HepG2 (cell line): ENCODE measurements around the gene LDLR. TPM values are rescaled to one million over a fixed set of nuclear protein-coding genes. Genes with fewer than 3 reads are reported as not detected.

Experiments used
- AKAP8 ChIP-seq: sonication (generic); formaldehyde crosslinking; IDR thresholded peaks from 2 replicates; pipeline ENCODE4 v1.5.1; 2020; ENCODE audit warnings: mild to moderate bottlenecking, missing genetic modification reagents
- BRCA1 ChIP-seq: sonication (generic); formaldehyde crosslinking; IDR thresholded peaks from 2 replicates; pipeline ENCODE4 v1.4.0; 2020; ENCODE audit warnings: missing genetic modification reagents
- CREM ChIP-seq, 2 experiments: sonication (generic) in 1 of 2; formaldehyde crosslinking in 1 of 2; IDR thresholded peaks; 2 replicates each; pipeline versions ENCODE4 v1.4.0 to v1.6.1; 2016 to 2020; ENCODE audit warnings: antibody characterized with exemption in 1 of 2, mild to moderate bottlenecking in 1 of 2, missing genetic modification reagents in 1 of 2
- ELF3 ChIP-seq: IDR thresholded peaks from 2 replicates; pipeline ENCODE4 v1.6.1; 2016; ENCODE audit warnings: missing genetic modification reagents, missing compliant biosample characterization
- FOXK1 ChIP-seq: sonication (generic); formaldehyde crosslinking; IDR thresholded peaks from 2 replicates; pipeline ENCODE4 v1.4.0; 2020; ENCODE audit warnings: low read depth, missing genetic modification reagents, borderline replicate concordance
- GATAD2A ChIP-seq: IDR thresholded peaks from 2 replicates; pipeline ENCODE4 v1.6.1; 2016
- GLI4 ChIP-seq: sonication (generic); formaldehyde crosslinking; IDR thresholded peaks from 2 replicates; pipeline ENCODE4 v1.5.1; 2020; ENCODE audit warnings: missing genetic modification reagents, mild to moderate bottlenecking, moderate library complexity, borderline replicate concordance
- PAWR ChIP-seq: sonication (generic); formaldehyde crosslinking; IDR thresholded peaks from 2 replicates; pipeline ENCODE4 v1.4.0; 2020; ENCODE audit warnings: missing genetic modification reagents, mild to moderate bottlenecking, borderline replicate concordance
- RARA ChIP-seq: IDR thresholded peaks from 2 replicates; pipeline ENCODE4 v1.6.1; 2016; ENCODE audit warnings: missing genetic modification reagents, missing compliant biosample characterization
- RBFOX2 ChIP-seq: fragments of 200-400 bp; formaldehyde crosslinking; IDR thresholded peaks from 2 replicates; pipeline ENCODE4 v1.6.1; 2017; ENCODE audit warnings: low read depth, mild to moderate bottlenecking, low read length
- SPEN ChIP-seq: sonication (generic); formaldehyde crosslinking; IDR thresholded peaks from 2 replicates; pipeline ENCODE4 v1.5.1; 2020; ENCODE audit warnings: low read depth, mild to moderate bottlenecking, missing genetic modification reagents
- TRIM24 ChIP-seq: sonication (generic); formaldehyde crosslinking; IDR thresholded peaks from 2 replicates; pipeline ENCODE4 v1.8.0; 2022; ENCODE audit warnings: mild to moderate bottlenecking, missing genetic modification reagents
- ZBTB38 ChIP-seq: sonication (generic); formaldehyde crosslinking; IDR thresholded peaks from 2 replicates; pipeline ENCODE4 v1.5.1; 2020; ENCODE audit warnings: mild to moderate bottlenecking, missing genetic modification reagents
- ZC3H4 ChIP-seq: sonication (generic); formaldehyde crosslinking; IDR thresholded peaks from 2 replicates; pipeline ENCODE4 v1.4.0; 2020; ENCODE audit warnings: missing genetic modification reagents, borderline replicate concordance
- ZNF264 ChIP-seq: sonication (generic); formaldehyde crosslinking; IDR thresholded peaks from 2 replicates; pipeline ENCODE4 v1.4.0; 2020; ENCODE audit warnings: missing genetic modification reagents
- ZNF30 ChIP-seq: sonication (generic); formaldehyde crosslinking; IDR thresholded peaks from 2 replicates; pipeline ENCODE4 v1.5.0; 2020; ENCODE audit warnings: mild to moderate bottlenecking, missing genetic modification reagents
- ZNF430 ChIP-seq: sonication (generic); formaldehyde crosslinking; IDR thresholded peaks from 2 replicates; pipeline ENCODE4 v1.9.0; 2021; ENCODE audit warnings: mild to moderate bottlenecking, missing genetic modification reagents
- ZNF781 ChIP-seq: sonication (generic); formaldehyde crosslinking; IDR thresholded peaks from 2 replicates; pipeline ENCODE4 v1.5.1; 2020; ENCODE audit warnings: borderline replicate concordance, mild to moderate bottlenecking, missing genetic modification reagents; ENCODE audit errors: not compliant biosample characterization
- ZSCAN21 ChIP-seq: sonication (generic); formaldehyde crosslinking; IDR thresholded peaks from 2 replicates; pipeline ENCODE4 v1.8.0; 2022; ENCODE audit warnings: mild to moderate bottlenecking, missing genetic modification reagents, moderate library complexity, borderline replicate concordance
- polyA plus RNA-seq, 8 experiments: library from polyadenylated mRNA; depleted of rRNA in 3 of 8; stranded (reverse) in 7 of 8; unstranded in 1 of 8; fragments of >200 nt; fragmentation: Illumina TruSeq in 4 of 8; extraction: Trizol in 4 of 8; gene quantifications; 2 replicates each; pipeline versions ENCODE4 v1.2.1 to v1.2.3, GENCODE V29; 2011 to 2016; ENCODE audit warnings: low read depth in 4 of 8, missing spikeins in 1 of 8, mixed read lengths in 1 of 8; ENCODE audit not compliant: insufficient read depth in 1 of 8
- total RNA-seq, 5 experiments: library from RNA; depleted of rRNA; stranded (reverse); fragments of >200 nt; fragmentation: Illumina TruSeq; extraction: Trizol; gene quantifications; 2 replicates each; pipeline ENCODE4 v1.2.3, GENCODE V29; 2016; ENCODE audit warnings: low read depth in 1 of 5
- TF ChIP-seq, protein P1 (sequence below): sonication (generic); formaldehyde crosslinking; IDR thresholded peaks from 2 replicates; pipeline ENCODE4 v1.4.0; 2020; ENCODE audit warnings: missing genetic modification reagents
- TF ChIP-seq, protein P2 (sequence below): sonication (generic); formaldehyde crosslinking; IDR thresholded peaks from 2 replicates; pipeline ENCODE4 v1.4.0; 2020; ENCODE audit warnings: missing genetic modification reagents, borderline replicate concordance

LDLR gene
- total and polyA plus RNA-seq, 2 of the 13 experiments (the other 11 are each of a cell fraction or from before 2014, with no cell fraction given), result 51.6 to 92.5 TPM

- TF ChIP-seq, protein P1, sequence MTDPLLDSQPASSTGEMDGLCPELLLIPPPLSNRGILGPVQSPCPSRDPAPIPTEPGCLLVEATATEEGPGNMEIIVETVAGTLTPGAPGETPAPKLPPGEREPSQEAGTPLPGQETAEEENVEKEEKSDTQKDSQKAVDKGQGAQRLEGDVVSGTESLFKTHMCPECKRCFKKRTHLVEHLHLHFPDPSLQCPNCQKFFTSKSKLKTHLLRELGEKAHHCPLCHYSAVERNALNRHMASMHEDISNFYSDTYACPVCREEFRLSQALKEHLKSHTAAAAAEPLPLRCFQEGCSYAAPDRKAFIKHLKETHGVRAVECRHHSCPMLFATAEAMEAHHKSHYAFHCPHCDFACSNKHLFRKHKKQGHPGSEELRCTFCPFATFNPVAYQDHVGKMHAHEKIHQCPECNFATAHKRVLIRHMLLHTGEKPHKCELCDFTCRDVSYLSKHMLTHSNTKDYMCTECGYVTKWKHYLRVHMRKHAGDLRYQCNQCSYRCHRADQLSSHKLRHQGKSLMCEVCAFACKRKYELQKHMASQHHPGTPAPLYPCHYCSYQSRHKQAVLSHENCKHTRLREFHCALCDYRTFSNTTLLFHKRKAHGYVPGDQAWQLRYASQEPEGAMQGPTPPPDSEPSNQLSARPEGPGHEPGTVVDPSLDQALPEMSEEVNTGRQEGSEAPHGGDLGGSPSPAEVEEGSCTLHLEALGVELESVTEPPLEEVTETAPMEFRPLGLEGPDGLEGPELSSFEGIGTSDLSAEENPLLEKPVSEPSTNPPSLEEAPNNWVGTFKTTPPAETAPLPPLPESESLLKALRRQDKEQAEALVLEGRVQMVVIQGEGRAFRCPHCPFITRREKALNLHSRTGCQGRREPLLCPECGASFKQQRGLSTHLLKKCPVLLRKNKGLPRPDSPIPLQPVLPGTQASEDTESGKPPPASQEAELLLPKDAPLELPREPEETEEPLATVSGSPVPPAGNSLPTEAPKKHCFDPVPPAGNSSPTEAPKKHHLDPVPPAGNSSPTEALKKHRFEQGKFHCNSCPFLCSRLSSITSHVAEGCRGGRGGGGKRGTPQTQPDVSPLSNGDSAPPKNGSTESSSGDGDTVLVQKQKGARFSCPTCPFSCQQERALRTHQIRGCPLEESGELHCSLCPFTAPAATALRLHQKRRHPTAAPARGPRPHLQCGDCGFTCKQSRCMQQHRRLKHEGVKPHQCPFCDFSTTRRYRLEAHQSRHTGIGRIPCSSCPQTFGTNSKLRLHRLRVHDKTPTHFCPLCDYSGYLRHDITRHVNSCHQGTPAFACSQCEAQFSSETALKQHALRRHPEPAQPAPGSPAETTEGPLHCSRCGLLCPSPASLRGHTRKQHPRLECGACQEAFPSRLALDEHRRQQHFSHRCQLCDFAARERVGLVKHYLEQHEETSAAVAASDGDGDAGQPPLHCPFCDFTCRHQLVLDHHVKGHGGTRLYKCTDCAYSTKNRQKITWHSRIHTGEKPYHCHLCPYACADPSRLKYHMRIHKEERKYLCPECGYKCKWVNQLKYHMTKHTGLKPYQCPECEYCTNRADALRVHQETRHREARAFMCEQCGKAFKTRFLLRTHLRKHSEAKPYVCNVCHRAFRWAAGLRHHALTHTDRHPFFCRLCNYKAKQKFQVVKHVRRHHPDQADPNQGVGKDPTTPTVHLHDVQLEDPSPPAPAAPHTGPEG, result no peak
- TF ChIP-seq AKAP8 (CRISPR knock-in tag) (no peak; the same call in 1 of the 2 replicates), ZC3H4 (CRISPR knock-in tag) (no peak), CREM (IDR thresholded peaks at IDR 0.05) (no peak), CREM (CRISPR knock-in tag; IDR thresholded peaks at IDR 0.05) (no peak), ZNF781 (CRISPR knock-in tag) (no peak), GLI4 (CRISPR knock-in tag) (no peak), ZBTB38 (CRISPR knock-in tag) (no peak), ZSCAN21 (CRISPR knock-in tag) (peak; percentile 47), FOXK1 (CRISPR knock-in tag) (no peak), ZNF30 (CRISPR knock-in tag) (no peak), RARA (peak; percentile 70), GATAD2A (no peak; the same call in 1 of the 2 replicates), ZNF430 (peak; percentile 13; the same call in 1 of the 2 replicates), BRCA1 (no peak), TRIM24 (CRISPR knock-in tag) (no peak), RBFOX2 (peak; percentile 85), ELF3 (CRISPR knock-in tag) (peak; percentile 73), PAWR (CRISPR knock-in tag) (no peak), SPEN (no peak), ZNF264 (no peak)
- TF ChIP-seq, protein P2, sequence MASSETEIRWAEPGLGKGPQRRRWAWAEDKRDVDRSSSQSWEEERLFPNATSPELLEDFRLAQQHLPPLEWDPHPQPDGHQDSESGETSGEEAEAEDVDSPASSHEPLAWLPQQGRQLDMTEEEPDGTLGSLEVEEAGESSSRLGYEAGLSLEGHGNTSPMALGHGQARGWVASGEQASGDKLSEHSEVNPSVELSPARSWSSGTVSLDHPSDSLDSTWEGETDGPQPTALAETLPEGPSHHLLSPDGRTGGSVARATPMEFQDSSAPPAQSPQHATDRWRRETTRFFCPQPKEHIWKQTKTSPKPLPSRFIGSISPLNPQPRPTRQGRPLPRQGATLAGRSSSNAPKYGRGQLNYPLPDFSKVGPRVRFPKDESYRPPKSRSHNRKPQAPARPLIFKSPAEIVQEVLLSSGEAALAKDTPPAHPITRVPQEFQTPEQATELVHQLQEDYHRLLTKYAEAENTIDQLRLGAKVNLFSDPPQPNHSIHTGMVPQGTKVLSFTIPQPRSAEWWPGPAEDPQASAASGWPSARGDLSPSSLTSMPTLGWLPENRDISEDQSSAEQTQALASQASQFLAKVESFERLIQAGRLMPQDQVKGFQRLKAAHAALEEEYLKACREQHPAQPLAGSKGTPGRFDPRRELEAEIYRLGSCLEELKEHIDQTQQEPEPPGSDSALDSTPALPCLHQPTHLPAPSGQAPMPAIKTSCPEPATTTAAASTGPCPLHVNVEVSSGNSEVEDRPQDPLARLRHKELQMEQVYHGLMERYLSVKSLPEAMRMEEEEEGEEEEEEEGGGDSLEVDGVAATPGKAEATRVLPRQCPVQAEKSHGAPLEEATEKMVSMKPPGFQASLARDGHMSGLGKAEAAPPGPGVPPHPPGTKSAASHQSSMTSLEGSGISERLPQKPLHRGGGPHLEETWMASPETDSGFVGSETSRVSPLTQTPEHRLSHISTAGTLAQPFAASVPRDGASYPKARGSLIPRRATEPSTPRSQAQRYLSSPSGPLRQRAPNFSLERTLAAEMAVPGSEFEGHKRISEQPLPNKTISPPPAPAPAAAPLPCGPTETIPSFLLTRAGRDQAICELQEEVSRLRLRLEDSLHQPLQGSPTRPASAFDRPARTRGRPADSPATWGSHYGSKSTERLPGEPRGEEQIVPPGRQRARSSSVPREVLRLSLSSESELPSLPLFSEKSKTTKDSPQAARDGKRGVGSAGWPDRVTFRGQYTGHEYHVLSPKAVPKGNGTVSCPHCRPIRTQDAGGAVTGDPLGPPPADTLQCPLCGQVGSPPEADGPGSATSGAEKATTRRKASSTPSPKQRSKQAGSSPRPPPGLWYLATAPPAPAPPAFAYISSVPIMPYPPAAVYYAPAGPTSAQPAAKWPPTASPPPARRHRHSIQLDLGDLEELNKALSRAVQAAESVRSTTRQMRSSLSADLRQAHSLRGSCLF (CRISPR knock-in tag), result no peak
Measured at GRCh38 chr19:11142528-11143171, 53.4 kb downstream of the LDLR start (continued).
